DND-41 (cell line): ENCODE data around the gene SMTNL1.

Experiments
- EZH2 ChIP-seq: IDR thresholded peaks from 3 replicates; pipeline ENCODE4 v1.6.1; 2012; ENCODE audit warnings: borderline replicate concordance, low read depth, mild to moderate bottlenecking, moderate library complexity, low read length, inconsistent platforms; ENCODE audit not compliant: severe bottlenecking
- TF ChIP-seq, protein P1 (sequence below): IDR thresholded peaks from 2 replicates; pipeline ENCODE4 v1.5.1; 2012; ENCODE audit warnings: borderline replicate concordance, low read length, moderate library complexity, mild to moderate bottlenecking; ENCODE audit not compliant: poor library complexity, severe bottlenecking; ENCODE audit errors: extremely low read depth

DNA sequence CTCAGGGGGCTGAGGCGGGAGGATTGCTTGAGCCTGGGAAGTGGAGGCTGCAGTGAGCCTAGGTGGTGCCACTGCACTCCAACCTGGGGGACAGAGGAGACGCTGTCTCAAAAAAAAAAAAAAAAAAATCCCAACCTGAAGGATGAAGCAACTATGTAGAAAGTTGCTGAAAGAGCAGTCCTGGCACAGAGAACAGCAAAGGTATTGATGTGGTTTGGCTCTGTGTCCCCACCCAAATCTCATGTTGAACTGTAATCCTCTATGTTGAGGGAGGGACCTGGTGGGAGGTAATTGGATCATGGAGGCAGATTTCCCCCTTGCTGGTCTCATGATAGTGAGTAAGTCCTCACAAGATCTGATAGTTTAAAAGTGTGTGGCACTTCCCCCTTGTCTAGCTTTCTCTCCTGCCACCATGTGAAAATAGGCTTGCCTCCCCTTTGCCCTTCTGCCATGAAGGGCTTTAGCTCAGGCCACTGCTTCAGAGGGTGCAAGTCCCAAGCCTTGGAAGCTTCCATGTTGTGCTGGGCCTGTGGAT lies 49.4 kb downstream of the SMTNL1 start:
- no peak for TF ChIP-seq EZH2
- TF ChIP-seq, protein P1, sequence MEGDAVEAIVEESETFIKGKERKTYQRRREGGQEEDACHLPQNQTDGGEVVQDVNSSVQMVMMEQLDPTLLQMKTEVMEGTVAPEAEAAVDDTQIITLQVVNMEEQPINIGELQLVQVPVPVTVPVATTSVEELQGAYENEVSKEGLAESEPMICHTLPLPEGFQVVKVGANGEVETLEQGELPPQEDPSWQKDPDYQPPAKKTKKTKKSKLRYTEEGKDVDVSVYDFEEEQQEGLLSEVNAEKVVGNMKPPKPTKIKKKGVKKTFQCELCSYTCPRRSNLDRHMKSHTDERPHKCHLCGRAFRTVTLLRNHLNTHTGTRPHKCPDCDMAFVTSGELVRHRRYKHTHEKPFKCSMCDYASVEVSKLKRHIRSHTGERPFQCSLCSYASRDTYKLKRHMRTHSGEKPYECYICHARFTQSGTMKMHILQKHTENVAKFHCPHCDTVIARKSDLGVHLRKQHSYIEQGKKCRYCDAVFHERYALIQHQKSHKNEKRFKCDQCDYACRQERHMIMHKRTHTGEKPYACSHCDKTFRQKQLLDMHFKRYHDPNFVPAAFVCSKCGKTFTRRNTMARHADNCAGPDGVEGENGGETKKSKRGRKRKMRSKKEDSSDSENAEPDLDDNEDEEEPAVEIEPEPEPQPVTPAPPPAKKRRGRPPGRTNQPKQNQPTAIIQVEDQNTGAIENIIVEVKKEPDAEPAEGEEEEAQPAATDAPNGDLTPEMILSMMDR, result no peak
